ENCODE data around the gene CDC37.

GRCh38 chr19:10418235-10418484 is 14.8 kb upstream of the CDC37 start:
- TF ChIP-seq, protein P1, sequence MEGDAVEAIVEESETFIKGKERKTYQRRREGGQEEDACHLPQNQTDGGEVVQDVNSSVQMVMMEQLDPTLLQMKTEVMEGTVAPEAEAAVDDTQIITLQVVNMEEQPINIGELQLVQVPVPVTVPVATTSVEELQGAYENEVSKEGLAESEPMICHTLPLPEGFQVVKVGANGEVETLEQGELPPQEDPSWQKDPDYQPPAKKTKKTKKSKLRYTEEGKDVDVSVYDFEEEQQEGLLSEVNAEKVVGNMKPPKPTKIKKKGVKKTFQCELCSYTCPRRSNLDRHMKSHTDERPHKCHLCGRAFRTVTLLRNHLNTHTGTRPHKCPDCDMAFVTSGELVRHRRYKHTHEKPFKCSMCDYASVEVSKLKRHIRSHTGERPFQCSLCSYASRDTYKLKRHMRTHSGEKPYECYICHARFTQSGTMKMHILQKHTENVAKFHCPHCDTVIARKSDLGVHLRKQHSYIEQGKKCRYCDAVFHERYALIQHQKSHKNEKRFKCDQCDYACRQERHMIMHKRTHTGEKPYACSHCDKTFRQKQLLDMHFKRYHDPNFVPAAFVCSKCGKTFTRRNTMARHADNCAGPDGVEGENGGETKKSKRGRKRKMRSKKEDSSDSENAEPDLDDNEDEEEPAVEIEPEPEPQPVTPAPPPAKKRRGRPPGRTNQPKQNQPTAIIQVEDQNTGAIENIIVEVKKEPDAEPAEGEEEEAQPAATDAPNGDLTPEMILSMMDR (IDR thresholded peaks at IDR 0.05; ENCODE audit: poor library complexity) = no peak
- no peak for TF ChIP-seq EZH2phosphoT487 (IDR thresholded peaks at IDR 0.05; ENCODE audit: low read depth, severe bottlenecking, unreplicated experiment)
- TF ChIP-seq EZH2 (IDR thresholded peaks at IDR 0.05; ENCODE audit: borderline replicate concordance) = no peak
